HEK293 (cell line): ENCODE data around the gene CCL4.
"Not testable (repeated sequence)": the region's sequence is repeated elsewhere in the genome, so short reads cannot be mapped to it uniquely, and the experiment has no call there.

Experiments
- CTCF ChIA-PET: fragments of 350-600 bp; formaldehyde crosslinking; extraction: SDS; loops from one replicate; lab custom pipeline; 2021; ENCODE audit warnings: antibody characterized with exemption; lab: Yijun Ruan, JAX
- POLR2A ChIA-PET: fragments of 300-600 bp; formaldehyde crosslinking; extraction: SDS; loops from one replicate; lab custom pipeline; 2020; ENCODE audit warnings: antibody characterized with exemption, inconsistent platforms; lab: Yijun Ruan, JAX
- H3K27ac ChIP-seq: fragments of 200-500 bp; sonication (Bioruptor generic); 2 replicates; pipeline ENCODE4 v1.5.1; 2014; ENCODE audit warnings: low read depth, low read length, control low read depth, inconsistent platforms; ENCODE audit errors: extremely low read depth
- H3K36me3 ChIP-seq, 2 experiments: fragments of 200-500 bp in 1 of 2; sonication (Bioruptor generic) in 1 of 2; 1 replicate in 1 of 2; 2 replicates in 1 of 2; pipeline ENCODE4 v1.5.1; 2014 to 2017; ENCODE audit warnings: inconsistent platforms in 2 of 2, low read length in 2 of 2; ENCODE audit not compliant: control insufficient read depth in 2 of 2, insufficient read depth in 1 of 2
- H3K4me1 ChIP-seq: fragments of 200-500 bp; sonication (Bioruptor generic); 2 replicates; pipeline ENCODE4 v1.5.1; 2014; ENCODE audit warnings: mild to moderate bottlenecking, low read length, inconsistent platforms; ENCODE audit not compliant: control insufficient read depth, insufficient read depth
- H3K4me3 ChIP-seq: 2 replicates; pipeline ENCODE4 v1.5.1; 2011; ENCODE audit warnings: low read depth, mild to moderate bottlenecking, control low read depth, low read length, moderate library complexity
- H3K9me3 ChIP-seq: fragments of 200-500 bp; sonication (Bioruptor generic); 2 replicates; pipeline ENCODE4 v1.5.1; 2014; ENCODE audit warnings: low read depth, low read length, inconsistent platforms; ENCODE audit not compliant: control insufficient read depth, insufficient read depth
- SP7 ChIP-seq: fragments of 450-650 bp; formaldehyde crosslinking; IDR thresholded peaks from 2 replicates; pipeline ENCODE4 v1.5.1; 2016; ENCODE audit warnings: missing biosample characterization, missing genetic modification characterization
- ZBTB21 ChIP-seq: fragments of 450-650 bp; formaldehyde crosslinking; IDR thresholded peaks from 2 replicates; pipeline ENCODE4 v1.5.1; 2017; ENCODE audit warnings: missing biosample characterization, missing genetic modification characterization
- ZFP69B ChIP-seq: fragments of 450-650 bp; formaldehyde crosslinking; IDR thresholded peaks from 2 replicates; pipeline ENCODE4 v1.5.1; 2016; ENCODE audit warnings: missing biosample characterization, missing genetic modification characterization
- ZNF140 ChIP-seq: fragments of 450-650 bp; formaldehyde crosslinking; IDR thresholded peaks from 2 replicates; pipeline ENCODE4 v1.5.1; 2016; ENCODE audit warnings: missing biosample characterization, missing genetic modification characterization
- ZNF341 ChIP-seq: fragments of 450-650 bp; formaldehyde crosslinking; IDR thresholded peaks from 2 replicates; pipeline ENCODE4; 2016; ENCODE audit warnings: low read depth, missing biosample characterization, missing genetic modification characterization
- ZNF394 ChIP-seq: fragments of 450-650 bp; formaldehyde crosslinking; IDR thresholded peaks from 2 replicates; pipeline ENCODE4 v1.5.1; 2016; ENCODE audit warnings: missing biosample characterization, missing genetic modification characterization, mild to moderate bottlenecking, moderate library complexity, borderline replicate concordance
- ZNF629 ChIP-seq: fragments of 450-650 bp; formaldehyde crosslinking; IDR thresholded peaks from 2 replicates; pipeline ENCODE4 v1.5.1; 2017; ENCODE audit warnings: missing biosample characterization, missing genetic modification characterization
- ZNF660 ChIP-seq: fragments of 450-650 bp; IDR thresholded peaks from 2 replicates; pipeline ENCODE4 v1.5.1; 2018; ENCODE audit warnings: missing biosample characterization, mild to moderate bottlenecking, missing genetic modification characterization
- TF ChIP-seq, protein P1 (sequence below): fragments of 450-650 bp; formaldehyde crosslinking; conservative IDR thresholded peaks from 2 replicates; pipeline ENCODE4 v1.5.1; 2016; ENCODE audit warnings: low read depth, missing biosample characterization, missing genetic modification characterization
- TF ChIP-seq, protein P2 (sequence below): fragments of 450-650 bp; formaldehyde crosslinking; IDR thresholded peaks from 2 replicates; pipeline ENCODE4 v1.5.1; 2016; ENCODE audit warnings: missing biosample characterization, missing genetic modification characterization, low read depth
- TF ChIP-seq, protein P3 (sequence below): fragments of 450-650 bp; formaldehyde crosslinking; IDR thresholded peaks from 2 replicates; pipeline ENCODE4 v1.5.1; 2017; ENCODE audit warnings: missing biosample characterization, missing genetic modification characterization
- TF ChIP-seq, protein P4 (sequence below): fragments of 450-650 bp; formaldehyde crosslinking; IDR thresholded peaks from 2 replicates; pipeline ENCODE4 v1.5.1; 2016; ENCODE audit warnings: missing biosample characterization, missing genetic modification characterization
- TF ChIP-seq, protein P5 (sequence below): fragments of 450-650 bp; formaldehyde crosslinking; IDR thresholded peaks from 2 replicates; pipeline ENCODE4 v1.5.1; 2016; ENCODE audit warnings: missing biosample characterization, missing genetic modification characterization
- TF ChIP-seq, protein P6 (sequence below): fragments of 450-650 bp; formaldehyde crosslinking; IDR thresholded peaks from 2 replicates; pipeline ENCODE4 v1.5.1; 2016; ENCODE audit warnings: missing biosample characterization, missing genetic modification characterization

Gene CCL4

DNA sequence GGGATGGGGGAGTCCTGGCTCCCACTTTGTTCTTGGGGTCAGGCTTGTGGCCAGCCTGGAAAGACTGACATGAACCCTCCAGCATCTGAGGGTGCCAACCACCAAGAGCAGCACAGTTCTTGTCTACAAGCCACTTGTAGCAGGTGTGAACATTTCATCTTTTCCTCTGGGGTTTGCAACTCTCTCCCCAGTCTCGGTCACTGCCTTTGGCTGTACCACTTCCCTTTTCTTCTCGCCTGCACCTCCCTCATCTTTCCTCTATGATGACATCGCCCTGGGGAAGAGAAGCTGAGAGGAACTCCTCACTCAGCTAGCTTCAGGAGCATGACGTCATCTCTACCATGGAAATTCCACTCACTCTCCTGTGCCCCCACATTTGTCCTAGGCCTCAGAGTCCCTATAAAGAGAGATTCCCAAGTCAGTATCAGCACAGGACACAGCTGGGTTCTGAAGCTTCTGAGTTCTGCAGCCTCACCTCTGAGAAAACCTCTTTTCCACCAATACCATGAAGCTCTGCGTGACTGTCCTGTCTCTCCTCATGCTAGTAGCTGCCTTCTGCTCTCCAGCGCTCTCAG is at the start of gene CCL4:
TSS of gene CCL4 (plus strand) at position 427 of the 575 bp plus-strand sequence. CDS start at position 506, 79 bp downstream.
- H3K9me3 ChIP-seq, POLR2A ChIA-PET: not testable (repeated sequence)
- CTCF ChIA-PET = interaction anchor here (0.9 to 1.5 kb wide), 3 partner anchors 9 to 45 kb away, joined by 3 to 5 read pairs (median 4); no protein-coding TSS in a partner anchor
- TF ChIP-seq ZNF140 (tag by site-specific recombination) = peak; percentile 56; the same call in 1 of the 2 replicates
- TF ChIP-seq ZNF660 (tag by site-specific recombination) = peak; percentile 58; the same call in 1 of the 2 replicates
- TF ChIP-seq, protein P1, sequence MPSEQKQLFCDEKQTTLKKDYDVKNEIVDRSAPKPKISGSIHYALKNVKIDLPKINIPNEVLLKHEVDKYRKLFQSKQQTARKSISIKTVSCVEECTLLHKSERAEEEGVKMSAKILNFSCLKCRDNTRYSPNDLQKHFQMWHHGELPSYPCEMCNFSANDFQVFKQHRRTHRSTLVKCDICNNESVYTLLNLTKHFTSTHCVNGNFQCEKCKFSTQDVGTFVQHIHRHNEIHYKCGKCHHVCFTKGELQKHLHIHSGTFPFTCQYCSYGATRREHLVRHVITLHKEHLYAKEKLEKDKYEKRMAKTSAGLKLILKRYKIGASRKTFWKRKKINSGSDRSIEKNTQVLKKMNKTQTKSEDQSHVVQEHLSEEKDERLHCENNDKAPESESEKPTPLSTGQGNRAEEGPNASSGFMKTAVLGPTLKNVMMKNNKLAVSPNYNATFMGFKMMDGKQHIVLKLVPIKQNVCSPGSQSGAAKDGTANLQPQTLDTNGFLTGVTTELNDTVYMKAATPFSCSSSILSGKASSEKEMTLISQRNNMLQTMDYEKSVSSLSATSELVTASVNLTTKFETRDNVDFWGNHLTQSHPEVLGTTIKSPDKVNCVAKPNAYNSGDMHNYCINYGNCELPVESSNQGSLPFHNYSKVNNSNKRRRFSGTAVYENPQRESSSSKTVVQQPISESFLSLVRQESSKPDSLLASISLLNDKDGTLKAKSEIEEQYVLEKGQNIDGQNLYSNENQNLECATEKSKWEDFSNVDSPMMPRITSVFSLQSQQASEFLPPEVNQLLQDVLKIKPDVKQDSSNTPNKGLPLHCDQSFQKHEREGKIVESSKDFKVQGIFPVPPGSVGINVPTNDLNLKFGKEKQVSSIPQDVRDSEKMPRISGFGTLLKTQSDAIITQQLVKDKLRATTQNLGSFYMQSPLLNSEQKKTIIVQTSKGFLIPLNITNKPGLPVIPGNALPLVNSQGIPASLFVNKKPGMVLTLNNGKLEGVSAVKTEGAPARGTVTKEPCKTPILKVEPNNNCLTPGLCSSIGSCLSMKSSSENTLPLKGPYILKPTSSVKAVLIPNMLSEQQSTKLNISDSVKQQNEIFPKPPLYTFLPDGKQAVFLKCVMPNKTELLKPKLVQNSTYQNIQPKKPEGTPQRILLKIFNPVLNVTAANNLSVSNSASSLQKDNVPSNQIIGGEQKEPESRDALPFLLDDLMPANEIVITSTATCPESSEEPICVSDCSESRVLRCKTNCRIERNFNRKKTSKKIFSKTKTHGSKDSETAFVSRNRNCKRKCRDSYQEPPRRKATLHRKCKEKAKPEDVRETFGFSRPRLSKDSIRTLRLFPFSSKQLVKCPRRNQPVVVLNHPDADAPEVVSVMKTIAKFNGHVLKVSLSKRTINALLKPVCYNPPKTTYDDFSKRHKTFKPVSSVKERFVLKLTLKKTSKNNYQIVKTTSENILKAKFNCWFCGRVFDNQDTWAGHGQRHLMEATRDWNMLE (tag by site-specific recombination) = 0 out of 2 replicates have a peak, but pooled peaks have one; percentile 27
- peak; percentile 95 for TF ChIP-seq ZNF394 (tag by site-specific recombination)
- peak; percentile 77 for TF ChIP-seq ZNF341 (tag by site-specific recombination)
- peak; percentile 94 for TF ChIP-seq ZBTB21
- peak; percentile 91 for TF ChIP-seq ZNF629 (tag by site-specific recombination)
- 0 out of 2 replicates have a peak, but pooled peaks have one; percentile 14 for TF ChIP-seq ZFP69B (tag by site-specific recombination)
- TF ChIP-seq, protein P2, sequence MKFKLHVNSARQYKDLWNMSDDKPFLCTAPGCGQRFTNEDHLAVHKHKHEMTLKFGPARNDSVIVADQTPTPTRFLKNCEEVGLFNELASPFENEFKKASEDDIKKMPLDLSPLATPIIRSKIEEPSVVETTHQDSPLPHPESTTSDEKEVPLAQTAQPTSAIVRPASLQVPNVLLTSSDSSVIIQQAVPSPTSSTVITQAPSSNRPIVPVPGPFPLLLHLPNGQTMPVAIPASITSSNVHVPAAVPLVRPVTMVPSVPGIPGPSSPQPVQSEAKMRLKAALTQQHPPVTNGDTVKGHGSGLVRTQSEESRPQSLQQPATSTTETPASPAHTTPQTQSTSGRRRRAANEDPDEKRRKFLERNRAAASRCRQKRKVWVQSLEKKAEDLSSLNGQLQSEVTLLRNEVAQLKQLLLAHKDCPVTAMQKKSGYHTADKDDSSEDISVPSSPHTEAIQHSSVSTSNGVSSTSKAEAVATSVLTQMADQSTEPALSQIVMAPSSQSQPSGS = peak; percentile 95
- TF ChIP-seq, protein P3, sequence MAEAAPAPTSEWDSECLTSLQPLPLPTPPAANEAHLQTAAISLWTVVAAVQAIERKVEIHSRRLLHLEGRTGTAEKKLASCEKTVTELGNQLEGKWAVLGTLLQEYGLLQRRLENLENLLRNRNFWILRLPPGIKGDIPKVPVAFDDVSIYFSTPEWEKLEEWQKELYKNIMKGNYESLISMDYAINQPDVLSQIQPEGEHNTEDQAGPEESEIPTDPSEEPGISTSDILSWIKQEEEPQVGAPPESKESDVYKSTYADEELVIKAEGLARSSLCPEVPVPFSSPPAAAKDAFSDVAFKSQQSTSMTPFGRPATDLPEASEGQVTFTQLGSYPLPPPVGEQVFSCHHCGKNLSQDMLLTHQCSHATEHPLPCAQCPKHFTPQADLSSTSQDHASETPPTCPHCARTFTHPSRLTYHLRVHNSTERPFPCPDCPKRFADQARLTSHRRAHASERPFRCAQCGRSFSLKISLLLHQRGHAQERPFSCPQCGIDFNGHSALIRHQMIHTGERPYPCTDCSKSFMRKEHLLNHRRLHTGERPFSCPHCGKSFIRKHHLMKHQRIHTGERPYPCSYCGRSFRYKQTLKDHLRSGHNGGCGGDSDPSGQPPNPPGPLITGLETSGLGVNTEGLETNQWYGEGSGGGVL (tag by site-specific recombination) = peak; percentile 47
- TF ChIP-seq, protein P4, sequence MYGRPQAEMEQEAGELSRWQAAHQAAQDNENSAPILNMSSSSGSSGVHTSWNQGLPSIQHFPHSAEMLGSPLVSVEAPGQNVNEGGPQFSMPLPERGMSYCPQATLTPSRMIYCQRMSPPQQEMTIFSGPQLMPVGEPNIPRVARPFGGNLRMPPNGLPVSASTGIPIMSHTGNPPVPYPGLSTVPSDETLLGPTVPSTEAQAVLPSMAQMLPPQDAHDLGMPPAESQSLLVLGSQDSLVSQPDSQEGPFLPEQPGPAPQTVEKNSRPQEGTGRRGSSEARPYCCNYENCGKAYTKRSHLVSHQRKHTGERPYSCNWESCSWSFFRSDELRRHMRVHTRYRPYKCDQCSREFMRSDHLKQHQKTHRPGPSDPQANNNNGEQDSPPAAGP (tag by site-specific recombination) = 0 out of 2 replicates have a peak, but pooled peaks have one; percentile 30
- TF ChIP-seq, protein P5, sequence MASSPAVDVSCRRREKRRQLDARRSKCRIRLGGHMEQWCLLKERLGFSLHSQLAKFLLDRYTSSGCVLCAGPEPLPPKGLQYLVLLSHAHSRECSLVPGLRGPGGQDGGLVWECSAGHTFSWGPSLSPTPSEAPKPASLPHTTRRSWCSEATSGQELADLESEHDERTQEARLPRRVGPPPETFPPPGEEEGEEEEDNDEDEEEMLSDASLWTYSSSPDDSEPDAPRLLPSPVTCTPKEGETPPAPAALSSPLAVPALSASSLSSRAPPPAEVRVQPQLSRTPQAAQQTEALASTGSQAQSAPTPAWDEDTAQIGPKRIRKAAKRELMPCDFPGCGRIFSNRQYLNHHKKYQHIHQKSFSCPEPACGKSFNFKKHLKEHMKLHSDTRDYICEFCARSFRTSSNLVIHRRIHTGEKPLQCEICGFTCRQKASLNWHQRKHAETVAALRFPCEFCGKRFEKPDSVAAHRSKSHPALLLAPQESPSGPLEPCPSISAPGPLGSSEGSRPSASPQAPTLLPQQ (tag by site-specific recombination) = 0 out of 2 replicates have a peak, but pooled peaks have one; percentile 19
- TF ChIP-seq, protein P6, sequence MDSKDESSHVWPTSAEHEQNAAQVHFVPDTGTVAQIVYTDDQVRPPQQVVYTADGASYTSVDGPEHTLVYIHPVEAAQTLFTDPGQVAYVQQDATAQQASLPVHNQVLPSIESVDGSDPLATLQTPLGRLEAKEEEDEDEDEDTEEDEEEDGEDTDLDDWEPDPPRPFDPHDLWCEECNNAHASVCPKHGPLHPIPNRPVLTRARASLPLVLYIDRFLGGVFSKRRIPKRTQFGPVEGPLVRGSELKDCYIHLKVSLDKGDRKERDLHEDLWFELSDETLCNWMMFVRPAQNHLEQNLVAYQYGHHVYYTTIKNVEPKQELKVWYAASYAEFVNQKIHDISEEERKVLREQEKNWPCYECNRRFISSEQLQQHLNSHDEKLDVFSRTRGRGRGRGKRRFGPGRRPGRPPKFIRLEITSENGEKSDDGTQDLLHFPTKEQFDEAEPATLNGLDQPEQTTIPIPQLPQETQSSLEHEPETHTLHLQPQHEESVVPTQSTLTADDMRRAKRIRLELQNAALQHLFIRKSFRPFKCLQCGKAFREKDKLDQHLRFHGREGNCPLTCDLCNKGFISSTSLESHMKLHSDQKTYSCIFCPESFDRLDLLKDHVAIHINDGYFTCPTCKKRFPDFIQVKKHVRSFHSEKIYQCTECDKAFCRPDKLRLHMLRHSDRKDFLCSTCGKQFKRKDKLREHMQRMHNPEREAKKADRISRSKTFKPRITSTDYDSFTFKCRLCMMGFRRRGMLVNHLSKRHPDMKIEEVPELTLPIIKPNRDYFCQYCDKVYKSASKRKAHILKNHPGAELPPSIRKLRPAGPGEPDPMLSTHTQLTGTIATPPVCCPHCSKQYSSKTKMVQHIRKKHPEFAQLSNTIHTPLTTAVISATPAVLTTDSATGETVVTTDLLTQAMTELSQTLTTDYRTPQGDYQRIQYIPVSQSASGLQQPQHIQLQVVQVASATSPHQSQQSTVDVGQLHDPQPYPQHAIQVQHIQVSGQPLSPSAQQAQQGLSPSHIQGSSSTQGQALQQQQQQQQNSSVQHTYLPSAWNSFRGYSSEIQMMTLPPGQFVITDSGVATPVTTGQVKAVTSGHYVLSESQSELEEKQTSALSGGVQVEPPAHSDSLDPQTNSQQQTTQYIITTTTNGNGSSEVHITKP = peak; percentile 90
- peak; percentile 53; the same call in 1 of the 2 replicates for TF ChIP-seq SP7
- TF ChIP-seq, all 188 proteins: peak for 14; not testable (repeated sequence) for 174
- H3K36me3 ChIP-seq, H3K4me3 ChIP-seq, H3K27ac ChIP-seq, H3K4me1 ChIP-seq: not testable (repeated sequence)
